K562 (cell line): Measurements from ENCODE around the gene HOXB5. TPM values are rescaled to one million over a fixed set of nuclear protein-coding genes. Genes with fewer than 3 reads are reported as not detected.
A peak's percentile ranks its signal among the peaks of the same experiment; 100 is the strongest.

Experiments
- CEBPG ChIP-seq, 3 experiments: fragments of 200-800 bp in 1 of 3; sonication (Bioruptor generic) in 1 of 3; sonication (generic) in 1 of 3; formaldehyde crosslinking in 1 of 3; IDR thresholded peaks in 2 of 3; conservative IDR thresholded peaks in 1 of 3; 2 replicates each; pipeline versions ENCODE4 v1.6.1 to v1.8.0; 2016 to 2022; ENCODE audit warnings: missing compliant biosample characterization in 2 of 3, missing genetic modification characterization in 2 of 3, mild to moderate bottlenecking in 1 of 3, missing genetic modification reagents in 1 of 3
- EGR1 ChIP-seq: fragments of 450-650 bp; conservative IDR thresholded peaks from 2 replicates; pipeline ENCODE4 v1.6.1; 2017; ENCODE audit warnings: mild to moderate bottlenecking
- MCM2 ChIP-seq: fragments of 450-650 bp; IDR thresholded peaks from 2 replicates; pipeline ENCODE4 v1.6.1; 2017; ENCODE audit warnings: low read depth, mild to moderate bottlenecking
- NCOA1 ChIP-seq: fragments of 450-650 bp; IDR thresholded peaks from 2 replicates; pipeline ENCODE4 v1.6.1; 2016; ENCODE audit warnings: low read depth
- SMAD4 ChIP-seq: fragments of 250-450 bp; sonication (Bioruptor Pico); conservative IDR thresholded peaks from 2 replicates; pipeline ENCODE4 v1.8.0; 2021; ENCODE audit warnings: inconsistent platforms, mild to moderate bottlenecking, moderate library complexity
- U2AF2 ChIP-seq: fragments of 200-400 bp; formaldehyde crosslinking; optimal IDR thresholded peaks from 2 replicates; pipeline ENCODE3; 2017; ENCODE audit warnings: low read depth, mild to moderate bottlenecking, low read length
- polyA plus RNA-seq, 8 experiments: library from polyadenylated mRNA; depleted of rRNA in 4 of 8; stranded (reverse) in 5 of 8; unstranded in 3 of 8; fragments of >200 nt; fragmentation: Nextera tagmentation in 2 of 8; fragmentation: Illumina TruSeq in 1 of 8; extraction: Ambion mirVana in 2 of 8; extraction: Trizol in 1 of 8; gene quantifications; 2 replicates each; pipeline versions ENCODE4 v1.2.1 to v1.2.3, GENCODE V29; 2011 to 2014; ENCODE audit warnings: inconsistent platforms in 1 of 8, missing spikeins in 1 of 8
- total RNA-seq, 7 experiments: library from RNA; depleted of rRNA in 6 of 7; stranded (reverse); fragments of >200 nt in 6 of 7; fragmentation: Illumina TruSeq in 2 of 7; extraction: Trizol in 2 of 7; gene quantifications; 2 replicates each; pipeline versions ENCODE4 v1.2.1 to v1.2.3, GENCODE V29; 2011 to 2021; ENCODE audit warnings: low replicate concordance in 1 of 7
- TF ChIP-seq, protein P1 (sequence below): fragments of 250-450 bp; sonication (Bioruptor Pico); IDR thresholded peaks from 2 replicates; pipeline ENCODE4 v1.4.0; 2020; ENCODE audit warnings: mild to moderate bottlenecking, moderate library complexity
- TF ChIP-seq, protein P2 (sequence below): sonication (generic); formaldehyde crosslinking; IDR thresholded peaks from 2 replicates; pipeline ENCODE4 v1.4.0; 2020; ENCODE audit warnings: mild to moderate bottlenecking, missing genetic modification reagents
- TF ChIP-seq, protein P3 (sequence below): sonication (generic); IDR thresholded peaks from 2 replicates; pipeline ENCODE4 v1.6.1; 2016
- TF ChIP-seq, protein P4 (sequence below), 2 experiments: fragments of 450-650 bp in 1 of 2; sonication (generic) in 1 of 2; formaldehyde crosslinking in 1 of 2; IDR thresholded peaks; 2 replicates each; pipeline versions ENCODE4 v1.7.1 to v1.9.0; 2016 to 2022; ENCODE audit warnings: inconsistent platforms in 1 of 2, mild to moderate bottlenecking in 1 of 2, missing genetic modification reagents in 1 of 2

Gene HOXB5
- total and polyA plus RNA-seq, 9 of the 15 experiments (the other 6 are each of a cell fraction or from before 2014, with no cell fraction given), result 0.24 to 2.7 (median 0.65) TPM

DNA sequence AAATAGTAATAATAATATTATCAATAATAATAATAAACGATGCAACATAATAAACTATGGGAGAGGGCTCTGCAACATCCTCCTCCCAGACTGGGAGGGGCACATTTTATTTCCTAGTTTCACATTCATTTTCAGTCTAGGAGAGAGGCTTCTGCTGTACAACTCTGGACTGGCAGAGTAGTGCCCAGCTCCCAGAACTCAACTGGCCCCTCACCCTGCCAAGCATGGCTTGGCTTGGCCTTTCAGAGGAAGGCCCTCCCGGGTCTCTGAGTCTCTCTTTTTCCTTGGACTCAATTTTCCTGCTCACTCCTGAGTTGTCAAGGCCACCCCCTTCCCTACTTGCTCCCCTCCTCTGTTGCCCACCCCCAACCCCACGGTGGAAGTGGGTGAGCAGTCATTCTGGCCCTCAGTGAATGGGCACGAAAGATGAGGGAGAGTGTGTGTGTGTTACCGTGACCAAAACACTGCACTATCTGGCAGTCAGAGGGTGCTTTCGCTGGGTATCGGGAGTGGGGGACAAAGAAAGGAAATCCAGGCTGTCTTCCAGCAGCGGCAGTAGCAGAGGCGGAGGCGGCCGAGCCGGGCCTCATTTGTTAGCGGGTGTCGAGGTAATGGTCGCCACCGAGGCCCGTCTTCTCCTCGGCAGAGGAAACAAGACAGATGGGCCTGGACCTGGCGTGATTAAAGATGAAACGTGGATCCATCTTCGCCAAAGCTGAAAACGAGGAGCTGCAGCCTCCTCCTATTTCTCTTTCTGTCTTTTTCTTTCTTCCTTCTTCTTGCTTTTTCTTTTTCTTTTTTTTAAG is 17.7 kb downstream of the HOXB5 start (continued):
- TF ChIP-seq, protein P1, sequence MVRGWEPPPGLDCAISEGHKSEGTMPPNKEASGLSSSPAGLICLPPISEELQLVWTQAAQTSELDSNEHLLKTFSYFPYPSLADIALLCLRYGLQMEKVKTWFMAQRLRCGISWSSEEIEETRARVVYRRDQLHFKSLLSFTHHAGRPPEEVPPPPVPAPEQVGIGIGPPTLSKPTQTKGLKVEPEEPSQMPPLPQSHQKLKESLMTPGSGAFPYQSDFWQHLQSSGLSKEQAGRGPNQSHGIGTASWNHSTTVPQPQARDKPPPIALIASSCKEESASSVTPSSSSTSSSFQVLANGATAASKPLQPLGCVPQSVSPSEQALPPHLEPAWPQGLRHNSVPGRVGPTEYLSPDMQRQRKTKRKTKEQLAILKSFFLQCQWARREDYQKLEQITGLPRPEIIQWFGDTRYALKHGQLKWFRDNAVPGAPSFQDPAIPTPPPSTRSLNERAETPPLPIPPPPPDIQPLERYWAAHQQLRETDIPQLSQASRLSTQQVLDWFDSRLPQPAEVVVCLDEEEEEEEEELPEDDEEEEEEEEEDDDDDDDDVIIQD, result no peak
- TF ChIP-seq, protein P2, sequence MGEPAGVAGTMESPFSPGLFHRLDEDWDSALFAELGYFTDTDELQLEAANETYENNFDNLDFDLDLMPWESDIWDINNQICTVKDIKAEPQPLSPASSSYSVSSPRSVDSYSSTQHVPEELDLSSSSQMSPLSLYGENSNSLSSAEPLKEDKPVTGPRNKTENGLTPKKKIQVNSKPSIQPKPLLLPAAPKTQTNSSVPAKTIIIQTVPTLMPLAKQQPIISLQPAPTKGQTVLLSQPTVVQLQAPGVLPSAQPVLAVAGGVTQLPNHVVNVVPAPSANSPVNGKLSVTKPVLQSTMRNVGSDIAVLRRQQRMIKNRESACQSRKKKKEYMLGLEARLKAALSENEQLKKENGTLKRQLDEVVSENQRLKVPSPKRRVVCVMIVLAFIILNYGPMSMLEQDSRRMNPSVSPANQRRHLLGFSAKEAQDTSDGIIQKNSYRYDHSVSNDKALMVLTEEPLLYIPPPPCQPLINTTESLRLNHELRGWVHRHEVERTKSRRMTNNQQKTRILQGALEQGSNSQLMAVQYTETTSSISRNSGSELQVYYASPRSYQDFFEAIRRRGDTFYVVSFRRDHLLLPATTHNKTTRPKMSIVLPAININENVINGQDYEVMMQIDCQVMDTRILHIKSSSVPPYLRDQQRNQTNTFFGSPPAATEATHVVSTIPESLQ, result no peak
- TF ChIP-seq SMAD4 (CRISPR knock-in tag), result no peak
- TF ChIP-seq, protein P3, sequence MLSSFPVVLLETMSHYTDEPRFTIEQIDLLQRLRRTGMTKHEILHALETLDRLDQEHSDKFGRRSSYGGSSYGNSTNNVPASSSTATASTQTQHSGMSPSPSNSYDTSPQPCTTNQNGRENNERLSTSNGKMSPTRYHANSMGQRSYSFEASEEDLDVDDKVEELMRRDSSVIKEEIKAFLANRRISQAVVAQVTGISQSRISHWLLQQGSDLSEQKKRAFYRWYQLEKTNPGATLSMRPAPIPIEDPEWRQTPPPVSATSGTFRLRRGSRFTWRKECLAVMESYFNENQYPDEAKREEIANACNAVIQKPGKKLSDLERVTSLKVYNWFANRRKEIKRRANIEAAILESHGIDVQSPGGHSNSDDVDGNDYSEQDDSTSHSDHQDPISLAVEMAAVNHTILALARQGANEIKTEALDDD, result no peak
- TF ChIP-seq, protein P4, sequence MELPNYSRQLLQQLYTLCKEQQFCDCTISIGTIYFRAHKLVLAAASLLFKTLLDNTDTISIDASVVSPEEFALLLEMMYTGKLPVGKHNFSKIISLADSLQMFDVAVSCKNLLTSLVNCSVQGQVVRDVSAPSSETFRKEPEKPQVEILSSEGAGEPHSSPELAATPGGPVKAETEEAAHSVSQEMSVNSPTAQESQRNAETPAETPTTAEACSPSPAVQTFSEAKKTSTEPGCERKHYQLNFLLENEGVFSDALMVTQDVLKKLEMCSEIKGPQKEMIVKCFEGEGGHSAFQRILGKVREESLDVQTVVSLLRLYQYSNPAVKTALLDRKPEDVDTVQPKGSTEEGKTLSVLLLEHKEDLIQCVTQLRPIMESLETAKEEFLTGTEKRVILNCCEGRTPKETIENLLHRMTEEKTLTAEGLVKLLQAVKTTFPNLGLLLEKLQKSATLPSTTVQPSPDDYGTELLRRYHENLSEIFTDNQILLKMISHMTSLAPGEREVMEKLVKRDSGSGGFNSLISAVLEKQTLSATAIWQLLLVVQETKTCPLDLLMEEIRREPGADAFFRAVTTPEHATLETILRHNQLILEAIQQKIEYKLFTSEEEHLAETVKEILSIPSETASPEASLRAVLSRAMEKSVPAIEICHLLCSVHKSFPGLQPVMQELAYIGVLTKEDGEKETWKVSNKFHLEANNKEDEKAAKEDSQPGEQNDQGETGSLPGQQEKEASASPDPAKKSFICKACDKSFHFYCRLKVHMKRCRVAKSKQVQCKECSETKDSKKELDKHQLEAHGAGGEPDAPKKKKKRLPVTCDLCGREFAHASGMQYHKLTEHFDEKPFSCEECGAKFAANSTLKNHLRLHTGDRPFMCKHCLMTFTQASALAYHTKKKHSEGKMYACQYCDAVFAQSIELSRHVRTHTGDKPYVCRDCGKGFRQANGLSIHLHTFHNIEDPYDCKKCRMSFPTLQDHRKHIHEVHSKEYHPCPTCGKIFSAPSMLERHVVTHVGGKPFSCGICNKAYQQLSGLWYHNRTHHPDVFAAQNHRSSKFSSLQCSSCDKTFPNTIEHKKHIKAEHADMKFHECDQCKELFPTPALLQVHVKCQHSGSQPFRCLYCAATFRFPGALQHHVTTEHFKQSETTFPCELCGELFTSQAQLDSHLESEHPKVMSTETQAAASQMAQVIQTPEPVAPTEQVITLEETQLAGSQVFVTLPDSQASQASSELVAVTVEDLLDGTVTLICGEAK (IDR thresholded peaks at IDR 0.05), result 0 out of 2 replicates have a peak, but pooled peaks have one; percentile 17
- TF ChIP-seq, protein P4 (CRISPR knock-in tag; IDR thresholded peaks at IDR 0.05), result no peak
- no peak for TF ChIP-seq NCOA1
- TF ChIP-seq MCM2, result no peak
- no peak for TF ChIP-seq U2AF2
- 0 out of 2 replicates have a peak, but pooled peaks have one; percentile 17 for TF ChIP-seq EGR1
- no peak for TF ChIP-seq CEBPG (CRISPR knock-in tag; IDR thresholded peaks at IDR 0.05)
- TF ChIP-seq CEBPG (tag; conservative IDR thresholded peaks at IDR 0.05 in 1 of 2, IDR thresholded peaks at IDR 0.05 in 1 of 2), result no peak
